Right lobe of liver (tissue), 4 donors: Measurements from ENCODE around the gene HIBCH.

Experiments
- POLR2A ChIP-seq: fragments of 450-650 bp; IDR thresholded peaks from one replicate; pipeline ENCODE4 v1.6.1; 2017; ENCODE audit warnings: antibody characterized with exemption, mild to moderate bottlenecking
- TF ChIP-seq, protein P1 (sequence below), 4 donors: fragments of 200-600 bp in 3 of 4; fragments of 450-650 bp in 1 of 4; IDR thresholded peaks; one replicate each; pipeline versions ENCODE4 v1.5.1 to v1.8.0; 2016 to 2022; ENCODE audit warnings: antibody characterized with exemption in 4 of 4, mild to moderate bottlenecking in 2 of 4
- donor health status: DM: no; HTN: no; CAD: no.
- donor health status: DM: no; HTN: no; CAD: no.
- donor health status: DM: no; HTN: yes; CAD: no.

DNA sequence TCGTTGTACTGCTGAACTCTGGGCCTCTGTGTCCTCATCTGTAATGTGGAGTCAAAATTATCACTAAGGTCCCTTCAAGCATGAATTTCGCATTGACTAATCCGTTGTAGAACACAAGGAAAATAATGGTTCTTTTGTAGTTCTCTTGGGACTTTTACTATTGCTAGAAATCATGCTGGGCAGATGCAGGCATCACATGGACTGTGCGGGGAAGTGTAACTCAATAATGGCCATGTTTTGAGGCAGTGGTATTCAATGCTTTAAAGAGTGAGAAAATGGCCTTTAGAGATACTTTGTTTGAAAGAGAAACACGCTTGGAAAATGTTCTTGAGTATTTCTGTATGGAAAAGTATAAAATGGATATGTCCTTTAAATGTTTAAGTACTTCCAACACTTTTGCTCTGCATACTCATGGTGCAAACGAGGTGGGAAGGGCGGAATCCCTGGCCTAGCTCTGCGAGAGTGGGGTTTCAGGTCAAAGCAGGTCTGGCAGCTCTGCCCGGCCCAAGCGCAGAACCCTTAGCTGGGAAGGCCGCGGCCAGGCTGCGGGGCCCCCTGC lies 139.8 kb downstream of the HIBCH start:
- TF ChIP-seq POLR2A: no peak
- TF ChIP-seq, protein P1, sequence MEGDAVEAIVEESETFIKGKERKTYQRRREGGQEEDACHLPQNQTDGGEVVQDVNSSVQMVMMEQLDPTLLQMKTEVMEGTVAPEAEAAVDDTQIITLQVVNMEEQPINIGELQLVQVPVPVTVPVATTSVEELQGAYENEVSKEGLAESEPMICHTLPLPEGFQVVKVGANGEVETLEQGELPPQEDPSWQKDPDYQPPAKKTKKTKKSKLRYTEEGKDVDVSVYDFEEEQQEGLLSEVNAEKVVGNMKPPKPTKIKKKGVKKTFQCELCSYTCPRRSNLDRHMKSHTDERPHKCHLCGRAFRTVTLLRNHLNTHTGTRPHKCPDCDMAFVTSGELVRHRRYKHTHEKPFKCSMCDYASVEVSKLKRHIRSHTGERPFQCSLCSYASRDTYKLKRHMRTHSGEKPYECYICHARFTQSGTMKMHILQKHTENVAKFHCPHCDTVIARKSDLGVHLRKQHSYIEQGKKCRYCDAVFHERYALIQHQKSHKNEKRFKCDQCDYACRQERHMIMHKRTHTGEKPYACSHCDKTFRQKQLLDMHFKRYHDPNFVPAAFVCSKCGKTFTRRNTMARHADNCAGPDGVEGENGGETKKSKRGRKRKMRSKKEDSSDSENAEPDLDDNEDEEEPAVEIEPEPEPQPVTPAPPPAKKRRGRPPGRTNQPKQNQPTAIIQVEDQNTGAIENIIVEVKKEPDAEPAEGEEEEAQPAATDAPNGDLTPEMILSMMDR (IDR thresholded peaks at IDR 0.05): no peak
